OCI-LY1 (cell line): ENCODE data around the gene FAM131C.
"Not testable (repeated sequence)": the region's sequence is repeated elsewhere in the genome, so short reads cannot be mapped to it uniquely, and the experiment has no call there.

ENCODE experiments used
- H2AFZ ChIP-seq: fragments of 200-600 bp; sonication (generic), shearing (Covaris generic); 2 replicates; pipeline ENCODE4 v1.6.0; 2014; ENCODE audit warnings: antibody characterized with exemption, mild to moderate bottlenecking, low read length
- H3F3A ChIP-seq: fragments of 200-600 bp; sonication (generic), shearing (Covaris generic); 2 replicates; pipeline ENCODE4 v1.6.0; 2014; ENCODE audit warnings: mild to moderate bottlenecking, antibody characterized with exemption, low read length, moderate library complexity; ENCODE audit not compliant: insufficient read depth
- H3K27ac ChIP-seq: fragments of 200-600 bp; sonication (generic); 2 replicates; pipeline ENCODE4 v1.5.1; 2014; ENCODE audit warnings: low read length, mixed run types, mild to moderate bottlenecking, low read depth; ENCODE audit not compliant: poor library complexity, severe bottlenecking
- H3K27me3 ChIP-seq: fragments of 200-600 bp; sonication (generic); 2 replicates; pipeline ENCODE4 v1.6.0; 2014; ENCODE audit warnings: antibody characterized with exemption, mild to moderate bottlenecking, low read length, moderate library complexity; ENCODE audit not compliant: insufficient read depth
- H3K36me3 ChIP-seq: fragments of 200-600 bp; sonication (generic); 2 replicates; pipeline ENCODE4 v1.6.1; 2014; ENCODE audit warnings: mild to moderate bottlenecking, antibody characterized with exemption, low read length, moderate library complexity, mixed read lengths; ENCODE audit not compliant: insufficient read depth
- H3K4me1 ChIP-seq: fragments of 200-600 bp; sonication (generic); 2 replicates; pipeline ENCODE4 v1.5.1; 2014; ENCODE audit warnings: mild to moderate bottlenecking, low read length, moderate library complexity; ENCODE audit not compliant: insufficient read depth, severe bottlenecking
- H3K4me2 ChIP-seq: fragments of 200-600 bp; sonication (generic), shearing (Covaris generic); 2 replicates; pipeline ENCODE4 v1.6.1; 2014; ENCODE audit warnings: low read length
- H3K4me3 ChIP-seq: fragments of 200-600 bp; sonication (generic); 2 replicates; pipeline ENCODE4 v1.5.1; 2014; ENCODE audit warnings: low read length, low read depth, mild to moderate bottlenecking, mixed read lengths; ENCODE audit not compliant: poor library complexity, severe bottlenecking
- H3K79me2 ChIP-seq: fragments of 200-600 bp; shearing (Covaris generic); 2 replicates; pipeline ENCODE4 v1.6.1; 2016; ENCODE audit warnings: mixed run types, low read length, mixed read lengths; ENCODE audit not compliant: insufficient read depth
- H3K9ac ChIP-seq: fragments of 200-600 bp; sonication (generic), shearing (Covaris generic); 2 replicates; pipeline ENCODE4 v1.6.1; 2014; ENCODE audit warnings: mild to moderate bottlenecking, low read length, mixed read lengths
- H3K9me2 ChIP-seq: fragments of 200-600 bp; sonication (generic), shearing (Covaris generic); 2 replicates; pipeline ENCODE4 v1.6.1; 2014; ENCODE audit warnings: low read depth, mild to moderate bottlenecking, low read length, mixed read lengths
- H3K9me3 ChIP-seq: fragments of 200-600 bp; shearing (Covaris generic); 2 replicates; pipeline ENCODE4 v1.6.1; 2014; ENCODE audit warnings: low read length, mixed read lengths
- H4K20me1 ChIP-seq: fragments of 200-600 bp; sonication (generic), shearing (Covaris generic); 2 replicates; pipeline ENCODE4 v1.6.0; 2016; ENCODE audit warnings: mild to moderate bottlenecking, low read length; ENCODE audit not compliant: insufficient read depth
- CTCF ChIP-seq: fragments of 200-600 bp; sonication (generic), shearing (Covaris generic); IDR thresholded peaks from 2 replicates; pipeline ENCODE4 v1.5.1; 2017; ENCODE audit warnings: mild to moderate bottlenecking, antibody characterized with exemption, low read length, moderate library complexity, mixed read lengths
- EZH2 ChIP-seq: fragments of 200-600 bp; sonication (generic), shearing (Covaris generic); IDR thresholded peaks from 2 replicates; pipeline ENCODE4 v1.8.0; 2017; ENCODE audit warnings: borderline replicate concordance, mixed run types, mild to moderate bottlenecking, antibody characterized with exemption, low read length, moderate library complexity, mixed read lengths

Gene FAM131C

GRCh38 chr1:16021681-16022080 is 51.8 kb downstream of the FAM131C start, which contains the start of gene CLCNKA:
CLCNKA (plus strand) TSS chr1:16022036; CDS start chr1:16022620, 584 bp downstream.
- Histone ChIP-seq H3K27me3 (peaks cover 8% of the 10 kb centered on the region; the same call in 1 of the 2 replicates), H3K9me3 (no peaks in the 10 kb centered on the region), H3K36me3 (no peaks in the 10 kb centered on the region), H3K79me2 (no peaks in the 10 kb centered on the region), H3K4me1 (no peaks in the 10 kb centered on the region), H4K20me1 (no peaks in the 10 kb centered on the region), H3K9me2 (no peaks in the 10 kb centered on the region), H2AFZ (no peak within 1 kb of the TSS), H3K4me3 (no peak within 1 kb of the TSS), H3K9ac (no peak within 1 kb of the TSS), H3F3A (no peaks in the 10 kb centered on the region), H3K4me2 (no peak within 1 kb of the TSS), H3K27ac (no peak within 1 kb of the TSS)
- no peak for TF ChIP-seq CTCF
- TF ChIP-seq EZH2: no peak

GRCh38 chr1:16020878-16021277 is 52.6 kb downstream of the FAM131C start:
- H4K20me1 ChIP-seq, H3K79me2 ChIP-seq, H3K4me2 ChIP-seq, H3K4me3 ChIP-seq, H3K9me3 ChIP-seq, H3K27me3 ChIP-seq, H3K27ac ChIP-seq, H3K4me1 ChIP-seq, H3F3A ChIP-seq, H2AFZ ChIP-seq, H3K9ac ChIP-seq, H3K36me3 ChIP-seq, H3K9me2 ChIP-seq: not testable (repeated sequence)

- Histone ChIP-seq H3K27me3 (peaks cover 8% of the 10 kb centered on the region; the same call in 1 of the 2 replicates), H3K9me3 (no peaks in the 10 kb centered on the region), H3K4me1 (peaks cover under 1% of the 10 kb centered on the region), H3K4me3 (no peak overlapping the region), H3F3A (no peaks in the 10 kb centered on the region), H3K9ac (no peak overlapping the region), H3K4me2 (no peak overlapping the region), H3K9me2 (no peaks in the 10 kb centered on the region), H3K27ac (no peak overlapping the region), H4K20me1 (no peaks in the 10 kb centered on the region), H2AFZ (no peak overlapping the region), H3K79me2 (no peaks in the 10 kb centered on the region), H3K36me3 (no peaks in the 10 kb centered on the region)
- TF ChIP-seq CTCF (no peak), EZH2 (no peak)
These were observed 53.1 kb downstream of the FAM131C start for GRCh38 chr1:16020325-16020724.

GRCh38 chr1:16019644-16020277 is 53.7 kb downstream of the FAM131C start:
- Histone ChIP-seq H3K27ac (no peak overlapping the region), H3K4me3 (no peak overlapping the region), H3K79me2 (no peaks in the 10 kb centered on the region), H3K4me1 (peaks cover 6% of the 10 kb centered on the region), H2AFZ (no peak overlapping the region), H3K9me3 (no peaks in the 10 kb centered on the region), H3K36me3 (no peaks in the 10 kb centered on the region), H3K9ac (no peak overlapping the region), H3K9me2 (no peaks in the 10 kb centered on the region), H4K20me1 (no peaks in the 10 kb centered on the region), H3K27me3 (peaks cover 8% of the 10 kb centered on the region; the same call in 1 of the 2 replicates), H3K4me2 (no peak overlapping the region), H3F3A (no peaks in the 10 kb centered on the region)
- no peak for TF ChIP-seq CTCF
- no peak for TF ChIP-seq EZH2
